ENCODE data around the gene GRIN1. TPM values are rescaled to one million over a fixed set of nuclear protein-coding genes. Genes with fewer than 3 reads are reported as not detected.

The GRIN1 gene
- total and polyA plus RNA-seq, 2 of the 13 experiments (the other 11 are each of a cell fraction or from before 2014, with no cell fraction given): 0.13 TPM; not detected in 1

GRCh38 chr9:137200311-137201204 lies 61.6 kb downstream of the GRIN1 start, which contains the start of gene TPRN (continued):
- peak; percentile 39; the same call in 1 of the 2 replicates for TF ChIP-seq TOPORS (CRISPR knock-in tag; IDR thresholded peaks at IDR 0.05)
- TF ChIP-seq TBL1XR1 (IDR thresholded peaks at IDR 0.05; ENCODE audit: borderline replicate concordance, low read length, partially characterized antibody): no peak
- TF ChIP-seq SIX1 (CRISPR knock-in tag; IDR thresholded peaks at IDR 0.05; ENCODE audit: borderline replicate concordance): no peak; the same call in 1 of the 2 replicates
- TF ChIP-seq SMC3 (IDR thresholded peaks at IDR 0.05; ENCODE audit: low read length): no peak
- TF ChIP-seq, protein P1, sequence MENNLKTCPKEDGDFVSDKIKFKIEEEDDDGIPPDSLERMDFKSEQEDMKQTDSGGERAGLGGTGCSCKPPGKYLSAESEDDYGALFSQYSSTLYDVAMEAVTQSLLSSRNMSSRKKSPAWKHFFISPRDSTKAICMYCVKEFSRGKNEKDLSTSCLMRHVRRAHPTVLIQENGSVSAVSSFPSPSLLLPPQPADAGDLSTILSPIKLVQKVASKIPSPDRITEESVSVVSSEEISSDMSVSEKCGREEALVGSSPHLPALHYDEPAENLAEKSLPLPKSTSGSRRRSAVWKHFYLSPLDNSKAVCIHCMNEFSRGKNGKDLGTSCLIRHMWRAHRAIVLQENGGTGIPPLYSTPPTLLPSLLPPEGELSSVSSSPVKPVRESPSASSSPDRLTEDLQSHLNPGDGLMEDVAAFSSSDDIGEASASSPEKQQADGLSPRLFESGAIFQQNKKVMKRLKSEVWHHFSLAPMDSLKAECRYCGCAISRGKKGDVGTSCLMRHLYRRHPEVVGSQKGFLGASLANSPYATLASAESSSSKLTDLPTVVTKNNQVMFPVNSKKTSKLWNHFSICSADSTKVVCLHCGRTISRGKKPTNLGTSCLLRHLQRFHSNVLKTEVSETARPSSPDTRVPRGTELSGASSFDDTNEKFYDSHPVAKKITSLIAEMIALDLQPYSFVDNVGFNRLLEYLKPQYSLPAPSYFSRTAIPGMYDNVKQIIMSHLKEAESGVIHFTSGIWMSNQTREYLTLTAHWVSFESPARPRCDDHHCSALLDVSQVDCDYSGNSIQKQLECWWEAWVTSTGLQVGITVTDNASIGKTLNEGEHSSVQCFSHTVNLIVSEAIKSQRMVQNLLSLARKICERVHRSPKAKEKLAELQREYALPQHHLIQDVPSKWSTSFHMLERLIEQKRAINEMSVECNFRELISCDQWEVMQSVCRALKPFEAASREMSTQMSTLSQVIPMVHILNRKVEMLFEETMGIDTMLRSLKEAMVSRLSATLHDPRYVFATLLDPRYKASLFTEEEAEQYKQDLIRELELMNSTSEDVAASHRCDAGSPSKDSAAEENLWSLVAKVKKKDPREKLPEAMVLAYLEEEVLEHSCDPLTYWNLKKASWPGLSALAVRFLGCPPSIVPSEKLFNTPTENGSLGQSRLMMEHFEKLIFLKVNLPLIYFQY (CRISPR knock-in tag; IDR thresholded peaks at IDR 0.05; ENCODE audit: borderline replicate concordance): 0 out of 2 replicates have a peak, but pooled peaks have one; percentile 20
- TF ChIP-seq NFE2 (CRISPR knock-in tag; IDR thresholded peaks at IDR 0.05): no peak
- no peak for TF ChIP-seq ZFP62 (CRISPR knock-in tag; IDR thresholded peaks at IDR 0.05)
- TF ChIP-seq FOXP1 (IDR thresholded peaks at IDR 0.05): no peak
- TF ChIP-seq FOXP1 (CRISPR knock-in tag; IDR thresholded peaks at IDR 0.05): 0 out of 2 replicates have a peak, but pooled peaks have one; percentile 38
- no peak; the same call in none of the 2 replicates for TF ChIP-seq FOSL2 (CRISPR knock-in tag; IDR thresholded peaks at IDR 0.05)
- no peak for TF ChIP-seq ZNF660 (CRISPR knock-in tag; IDR thresholded peaks at IDR 0.05; ENCODE audit: borderline replicate concordance, low read depth)
- TF ChIP-seq ASH2L (IDR thresholded peaks at IDR 0.05; ENCODE audit: insufficient read length, low read depth, low read length): peak; percentile 72
- TF ChIP-seq, protein P2, sequence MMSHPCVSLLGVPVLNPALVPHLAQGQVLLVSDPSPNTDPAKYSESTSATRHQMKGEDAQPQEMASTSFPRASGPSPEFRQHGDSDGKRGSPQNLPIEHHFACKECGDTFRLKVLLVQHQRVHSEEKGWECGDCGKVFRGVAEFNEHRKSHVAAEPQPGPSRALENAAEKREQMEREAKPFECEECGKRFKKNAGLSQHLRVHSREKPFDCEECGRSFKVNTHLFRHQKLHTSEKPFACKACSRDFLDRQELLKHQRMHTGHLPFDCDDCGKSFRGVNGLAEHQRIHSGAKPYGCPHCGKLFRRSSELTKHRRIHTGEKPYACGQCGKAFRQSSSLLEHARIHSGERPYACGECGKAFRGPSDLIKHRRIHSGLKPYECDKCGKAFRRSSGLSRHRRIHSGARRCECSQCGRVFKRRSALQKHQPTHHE (CRISPR knock-in tag; IDR thresholded peaks at IDR 0.05; ENCODE audit: borderline replicate concordance): no peak
- TF ChIP-seq FOXM1 (CRISPR knock-in tag; IDR thresholded peaks at IDR 0.05): no peak
- TF ChIP-seq REL (CRISPR knock-in tag; conservative IDR thresholded peaks at IDR 0.05): peak; percentile 72; the same call in 1 of the 2 replicates
- 0 out of 2 replicates have a peak, but pooled peaks have one; percentile 52 for TF ChIP-seq ZMYM2 (CRISPR knock-in tag; IDR thresholded peaks at IDR 0.05)
- peak; percentile 28; the same call in 1 of the 2 replicates for TF ChIP-seq ZNF33B (CRISPR knock-in tag; IDR thresholded peaks at IDR 0.05)
- TF ChIP-seq PRPF4 (IDR thresholded peaks at IDR 0.05; ENCODE audit: low read depth, low read length, poor library complexity, severe bottlenecking): no peak
- TF ChIP-seq HHEX (CRISPR knock-in tag; IDR thresholded peaks at IDR 0.05): no peak
- TF ChIP-seq, protein P3, sequence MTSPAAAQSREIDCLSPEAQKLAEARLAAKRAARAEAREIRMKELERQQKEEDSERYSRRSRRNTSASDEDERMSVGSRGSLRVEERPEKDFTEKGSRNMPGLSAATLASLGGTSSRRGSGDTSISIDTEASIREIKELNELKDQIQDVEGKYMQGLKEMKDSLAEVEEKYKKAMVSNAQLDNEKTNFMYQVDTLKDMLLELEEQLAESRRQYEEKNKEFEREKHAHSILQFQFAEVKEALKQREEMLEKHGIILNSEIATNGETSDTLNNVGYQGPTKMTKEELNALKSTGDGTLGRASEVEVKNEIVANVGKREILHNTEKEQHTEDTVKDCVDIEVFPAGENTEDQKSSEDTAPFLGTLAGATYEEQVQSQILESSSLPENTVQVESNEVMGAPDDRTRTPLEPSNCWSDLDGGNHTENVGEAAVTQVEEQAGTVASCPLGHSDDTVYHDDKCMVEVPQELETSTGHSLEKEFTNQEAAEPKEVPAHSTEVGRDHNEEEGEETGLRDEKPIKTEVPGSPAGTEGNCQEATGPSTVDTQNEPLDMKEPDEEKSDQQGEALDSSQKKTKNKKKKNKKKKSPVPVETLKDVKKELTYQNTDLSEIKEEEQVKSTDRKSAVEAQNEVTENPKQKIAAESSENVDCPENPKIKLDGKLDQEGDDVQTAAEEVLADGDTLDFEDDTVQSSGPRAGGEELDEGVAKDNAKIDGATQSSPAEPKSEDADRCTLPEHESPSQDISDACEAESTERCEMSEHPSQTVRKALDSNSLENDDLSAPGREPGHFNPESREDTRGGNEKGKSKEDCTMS (CRISPR knock-in tag; conservative IDR thresholded peaks at IDR 0.05): no peak
- TF ChIP-seq RCOR2 (CRISPR knock-in tag; IDR thresholded peaks at IDR 0.05): 0 out of 2 replicates have a peak, but pooled peaks have one; percentile 24
- 0 out of 2 replicates have a peak, but pooled peaks have one; percentile 31 for TF ChIP-seq ZSCAN25 (CRISPR knock-in tag; IDR thresholded peaks at IDR 0.05)
- TF ChIP-seq GZF1 (CRISPR knock-in tag; IDR thresholded peaks at IDR 0.05): peak; percentile 76; the same call in 1 of the 2 replicates

Measured in HepG2 (cell line).